Right hindlimb (tissue), 1 donor: ENCODE data around the gene NTN1.
"Not testable (repeated sequence)": the region's sequence is repeated elsewhere in the genome, so short reads cannot be mapped to it uniquely, and the experiment has no call there.

ENCODE experiments used
- DNase-seq: peaks from one replicate; pipeline ENCODE4 v3.0.0-alpha.2; 2018

Gene NTN1

GRCh38 chr17:9090641-9091096, 69.4 kb downstream of the NTN1 start:
- no peak for DNase-seq

GRCh38 chr17:9094193-9094592, 72.9 kb downstream of the NTN1 start:
- no peak for DNase-seq

- no peak for DNase-seq
These were observed 74.1 kb downstream of the NTN1 start for GRCh38 chr17:9095390-9095789.

- DNase-seq, result no peak
These were observed 77.0 kb downstream of the NTN1 start for GRCh38 chr17:9098242-9098825.

GRCh38 chr17:9101356-9101755, 80.0 kb downstream of the NTN1 start:
- DNase-seq, result no peak

GRCh38 chr17:9103193-9103592, 81.9 kb downstream of the NTN1 start:
- DNase-seq, result not testable (repeated sequence)

GRCh38 chr17:9104370-9105041, 83.2 kb downstream of the NTN1 start:
- no peak for DNase-seq

- DNase-seq, result no peak
These were observed 84.0 kb downstream of the NTN1 start for GRCh38 chr17:9105068-9105868.

- not testable (repeated sequence) for DNase-seq
These were observed 85.0 kb downstream of the NTN1 start for GRCh38 chr17:9106278-9106677.

- DNase-seq, result no peak
These were observed 86.2 kb downstream of the NTN1 start for GRCh38 chr17:9107527-9107926.

GRCh38 chr17:9108146-9108545, 86.8 kb downstream of the NTN1 start:
- DNase-seq, result no peak

GRCh38 chr17:9109933-9110332, 88.6 kb downstream of the NTN1 start:
- no peak for DNase-seq

- DNase-seq, result no peak
These were observed 89.2 kb downstream of the NTN1 start for GRCh38 chr17:9110501-9110900.

- DNase-seq, result peak; percentile 75
These were observed 94.2 kb downstream of the NTN1 start for GRCh38 chr17:9115214-9116191.

GRCh38 chr17:9116311-9116835, 95.1 kb downstream of the NTN1 start:
- DNase-seq, result no peak

GRCh38 chr17:9116861-9117568, 95.7 kb downstream of the NTN1 start:
- DNase-seq, result no peak

GRCh38 chr17:9120471-9120870, 99.2 kb downstream of the NTN1 start:
- DNase-seq, result no peak

- DNase-seq, result no peak
These were observed 100.0 kb downstream of the NTN1 start for GRCh38 chr17:9121186-9121820.

GRCh38 chr17:9123594-9124553, 102.6 kb downstream of the NTN1 start:
- peak; percentile 47 for DNase-seq

GRCh38 chr17:9124554-9124935, 103.2 kb downstream of the NTN1 start:
- no peak for DNase-seq
